Lower leg skin (tissue), 4 donors: Measurements from ENCODE around the gene FAM227A. TPM values are rescaled to one million over a fixed set of nuclear protein-coding genes. Genes with fewer than 3 reads are reported as not detected.

ENCODE experiments used
- DNase-seq, 2 donors: peaks; one replicate each; pipeline ENCODE4 v3.0.0-alpha.2; 2019; ENCODE audit warnings: low spot score in 2 of 2
- H3K4me3 ChIP-seq: fragments of 200-600 bp; sonication (generic); 2 replicates; pipeline ENCODE4 v1.5.1; 2017; ENCODE audit warnings: mild to moderate bottlenecking, low read depth; ENCODE audit not compliant: poor library complexity, severe bottlenecking
- CTCF ChIP-seq, 3 donors: fragments of 450-650 bp; IDR thresholded peaks; one replicate each; pipeline ENCODE4 v1.5.1; 2016; ENCODE audit warnings: antibody characterized with exemption in 3 of 3, mild to moderate bottlenecking in 3 of 3, moderate library complexity in 2 of 3
- POLR2A ChIP-seq, 2 donors: fragments of 450-650 bp; IDR thresholded peaks; one replicate each; pipeline ENCODE4 v1.6.1; 2016 to 2017; ENCODE audit warnings: antibody characterized with exemption in 2 of 2, mild to moderate bottlenecking in 1 of 2, moderate library complexity in 1 of 2
- WGBS, 2 donors: methylation state at CpG; one replicate each; pipeline ENCODE4 v1.1.5; 2018; 5-methylcytosine and 5-hydroxymethylcytosine counted together
- intact Hi-C: fragments of 100-400 bp; cut with DNase I; formaldehyde crosslinking; loops from one replicate; pipeline ENCODE4 v1.15.0; 2023; ENCODE audit warnings: low total_unique reads
- total RNA-seq, 4 donors: library from RNA; depleted of rRNA; stranded (reverse); fragments of >200 nt; gene quantifications; one replicate each; pipeline ENCODE4 v1.1.0, GENCODE V29; 2016

Gene FAM227A
- total RNA-seq, 4 donors from 2014 or later: 0.97 to 3.9 (median 2.4) TPM

GRCh38 chr22:38638728-38639127 lies 17.5 kb downstream of the FAM227A start:
- H3K4me3 ChIP-seq: no peak overlapping the region
- no peak for DNase-seq
- TF ChIP-seq CTCF (IDR thresholded peaks at IDR 0.05) (no peak), POLR2A (IDR thresholded peaks at IDR 0.05) (no peak)
- WGBS, 2 donors: 88 to 94% methylated on average over 3 of the region's 3 CpGs
- intact Hi-C loops: no loop called here

GRCh38 chr22:38638216-38638615 lies 18.0 kb downstream of the FAM227A start:
- 94 to 100% methylated on average over 2 of the region's 2 CpGs for WGBS, 2 donors
- no peak overlapping the region for H3K4me3 ChIP-seq
- no peak for DNase-seq
- TF ChIP-seq CTCF (IDR thresholded peaks at IDR 0.05) (no peak), POLR2A (IDR thresholded peaks at IDR 0.05) (no peak)
- intact Hi-C loops: no loop called here

GRCh38 chr22:38632528-38632927 lies 23.7 kb downstream of the FAM227A start:
- intact Hi-C loops: no loop called here
- TF ChIP-seq POLR2A (IDR thresholded peaks at IDR 0.05): no peak
- no peak for TF ChIP-seq CTCF (IDR thresholded peaks at IDR 0.05)
- H3K4me3 ChIP-seq: no peak overlapping the region
- WGBS, 2 donors: 89 to 92% methylated on average over 3 of the region's 3 CpGs
- no peak for DNase-seq

GRCh38 chr22:38631724-38632123 lies 24.5 kb downstream of the FAM227A start:
- intact Hi-C loops: no loop called here
- H3K4me3 ChIP-seq: no peak overlapping the region
- TF ChIP-seq CTCF (IDR thresholded peaks at IDR 0.05): no peak
- no peak for TF ChIP-seq POLR2A (IDR thresholded peaks at IDR 0.05)
- DNase-seq: no peak
- WGBS, 2 donors: 86% methylated on average over 9 of the region's 9 CpGs

- TF ChIP-seq POLR2A (IDR thresholded peaks at IDR 0.05): no peak
- TF ChIP-seq CTCF (IDR thresholded peaks at IDR 0.05): no peak
- no peak for DNase-seq
- H3K4me3 ChIP-seq: no peak overlapping the region
- WGBS, 2 donors: 93% methylated on average over 4 of the region's 4 CpGs
- intact Hi-C loops: no loop called here
Measured at GRCh38 chr22:38629108-38629507, 27.1 kb downstream of the FAM227A start.

GRCh38 chr22:38628444-38628843 lies 27.7 kb downstream of the FAM227A start:
- no peak overlapping the region for H3K4me3 ChIP-seq
- intact Hi-C loops: no loop called here
- no peak for DNase-seq
- TF ChIP-seq POLR2A (IDR thresholded peaks at IDR 0.05) (no peak), CTCF (IDR thresholded peaks at IDR 0.05) (no peak)
- WGBS, 2 donors: 86 to 90% methylated on average over 5 of the region's 5 CpGs
